Measurements from ENCODE around the gene SIRT3. TPM values are rescaled to one million over a fixed set of nuclear protein-coding genes. Genes with fewer than 3 reads are reported as not detected.
A peak's percentile ranks its signal among the peaks of the same experiment; 100 is the strongest.

SIRT3 gene
- total RNA-seq, 1 donor from 2014 or later: 3.6 TPM

DNA sequence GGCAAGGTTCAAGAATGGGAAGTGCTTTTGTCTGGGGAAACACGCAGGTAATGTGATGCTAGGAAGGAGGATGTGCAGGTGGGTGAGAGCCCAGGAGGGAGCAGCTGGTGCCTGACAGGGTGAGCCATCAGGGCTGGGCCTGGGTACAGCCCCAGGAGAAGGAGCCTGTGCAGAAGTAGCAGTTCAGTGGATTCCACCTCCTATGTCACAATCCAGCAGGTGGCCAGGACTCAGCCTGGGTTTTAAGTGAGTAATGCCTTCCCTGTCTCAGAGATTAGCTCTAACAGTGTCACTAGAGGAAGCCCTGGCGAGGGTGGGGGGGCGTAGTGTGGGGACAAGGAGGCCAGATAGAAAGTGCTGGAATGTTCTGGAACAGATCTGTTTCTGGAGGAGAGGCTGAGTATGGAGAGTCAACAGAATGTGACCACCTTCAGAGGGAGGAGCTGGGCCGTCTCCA is 20.5 kb downstream of the SIRT3 start:
- DNase-seq (ENCODE audit: low spot score): no peak

DNA sequence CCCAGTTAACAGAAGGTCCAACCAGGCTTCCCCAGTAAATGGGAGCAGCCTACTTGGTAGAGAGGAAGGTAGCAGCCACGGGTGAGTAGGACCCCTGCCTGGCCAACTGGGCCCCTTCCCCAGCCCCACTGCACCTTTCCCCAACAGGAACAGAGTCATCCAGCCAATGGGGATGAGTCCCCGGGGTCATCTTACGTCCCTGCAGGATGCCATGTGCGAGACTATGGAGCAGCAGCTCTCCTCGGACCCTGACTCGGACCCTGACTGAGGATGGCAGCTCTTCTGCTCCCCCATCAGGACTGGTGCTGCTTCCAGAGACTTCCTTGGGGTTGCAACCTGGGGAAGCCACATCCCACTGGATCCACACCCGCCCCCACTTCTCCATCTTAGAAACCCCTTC is 22.1 kb downstream of the SIRT3 start:
- DNase-seq (ENCODE audit: low spot score): no peak

DNA sequence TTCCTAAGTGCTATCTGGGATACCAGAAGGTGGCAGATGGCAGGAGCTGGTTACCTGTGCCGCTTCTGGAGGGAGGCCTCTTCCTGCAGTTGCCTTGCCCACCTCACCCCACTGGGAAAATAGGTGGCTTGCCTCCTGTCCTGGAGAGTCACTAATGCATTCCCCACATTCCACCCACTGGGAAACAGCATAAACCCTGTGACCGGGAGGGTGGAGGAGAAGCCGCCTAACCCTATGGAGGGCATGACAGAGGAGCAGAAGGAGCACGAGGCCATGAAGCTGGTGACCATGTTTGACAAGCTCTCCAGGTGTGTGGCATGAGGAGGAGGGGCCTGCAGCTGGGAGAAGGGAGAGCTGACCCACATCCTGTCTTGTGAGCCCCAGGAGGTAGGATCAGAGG is 23.0 kb downstream of the SIRT3 start:
- no peak for DNase-seq (ENCODE audit: low spot score)

DNA sequence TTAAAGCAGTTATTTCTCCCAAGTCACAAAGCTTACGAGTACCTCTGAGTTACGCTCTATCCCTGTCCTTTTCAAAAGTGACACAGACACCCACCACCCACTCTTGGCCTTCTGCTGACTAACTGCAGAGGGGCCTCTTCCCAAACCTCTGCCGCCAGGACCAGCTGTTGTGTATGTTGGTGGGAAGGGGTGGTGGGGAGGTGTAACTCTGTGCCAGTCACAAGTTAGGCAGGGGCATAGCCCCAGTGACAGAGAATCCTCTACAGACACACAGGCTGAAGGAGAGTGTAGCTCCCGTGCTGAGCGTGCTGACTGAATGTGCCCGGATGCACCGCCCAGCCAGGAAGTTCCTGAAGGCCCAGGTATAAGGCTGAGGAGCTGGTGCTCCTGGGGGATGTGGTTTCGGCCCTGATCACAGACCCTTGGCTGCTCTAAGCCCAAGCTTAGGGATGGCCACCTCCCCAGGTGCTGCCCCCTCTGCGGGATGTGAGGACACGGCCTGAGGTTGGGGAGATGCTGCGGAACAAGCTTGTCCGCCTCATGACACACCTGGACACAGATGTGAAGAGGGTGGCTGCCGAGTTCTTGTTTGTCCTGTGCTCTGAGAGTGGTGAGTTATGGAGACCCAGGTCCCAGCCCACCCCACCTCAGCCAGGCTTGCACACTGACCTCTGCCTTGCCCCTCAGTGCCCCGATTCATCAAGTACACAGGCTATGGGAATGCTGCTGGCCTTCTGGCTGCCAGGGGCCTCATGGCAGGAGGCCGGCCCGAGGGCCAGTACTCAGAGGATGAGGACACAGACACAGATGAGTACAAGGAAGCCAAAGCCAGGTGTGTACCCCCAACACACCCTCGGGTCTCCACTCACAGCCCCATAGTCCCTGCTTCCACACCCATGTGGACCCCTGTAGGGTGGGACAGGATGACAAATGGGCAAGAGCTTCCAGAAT is 23.7 kb downstream of the SIRT3 start:
- no peak for DNase-seq (ENCODE audit: low spot score)

DNA sequence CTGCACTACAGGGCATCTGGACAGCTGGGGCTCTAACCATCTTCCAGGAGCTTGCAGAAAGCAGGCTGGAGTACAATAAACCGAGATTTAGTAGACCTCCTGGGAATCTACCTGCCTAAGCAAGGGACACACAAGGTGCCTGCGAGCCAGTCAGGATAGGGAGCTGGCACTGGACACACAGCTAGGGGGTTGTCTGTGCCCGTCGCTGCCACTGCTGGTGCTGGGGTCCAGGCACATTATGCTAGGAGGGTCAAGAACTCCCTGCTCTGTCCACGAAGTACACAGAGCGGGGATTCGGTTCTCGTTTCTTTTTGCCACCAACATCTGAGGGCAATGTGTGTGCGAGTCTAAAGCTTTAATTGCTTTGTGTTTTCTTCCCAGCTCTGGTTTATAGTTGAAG is 24.4 kb downstream of the SIRT3 start:
- DNase-seq (ENCODE audit: low spot score): no peak

DNA sequence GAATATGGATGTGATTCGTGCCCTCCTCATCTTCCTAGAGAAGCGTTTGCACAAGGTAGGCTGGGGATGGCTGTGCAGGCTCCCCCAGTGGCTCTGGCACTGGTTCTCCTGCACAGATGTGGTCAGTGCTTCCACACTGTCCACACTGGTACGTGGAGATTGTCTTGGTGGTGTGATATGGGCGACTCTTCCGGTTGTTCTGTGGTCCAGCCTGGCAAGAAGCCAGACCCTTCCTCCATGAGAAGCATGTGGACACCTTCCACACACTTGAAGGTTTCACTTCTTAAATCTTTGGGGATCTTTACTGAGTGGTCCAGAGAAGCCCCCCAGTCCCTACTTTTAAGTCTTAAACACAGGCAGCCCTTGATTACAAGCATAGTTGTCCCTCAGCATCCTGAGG is 24.8 kb downstream of the SIRT3 start:
- no peak for DNase-seq (ENCODE audit: low spot score)

DNA sequence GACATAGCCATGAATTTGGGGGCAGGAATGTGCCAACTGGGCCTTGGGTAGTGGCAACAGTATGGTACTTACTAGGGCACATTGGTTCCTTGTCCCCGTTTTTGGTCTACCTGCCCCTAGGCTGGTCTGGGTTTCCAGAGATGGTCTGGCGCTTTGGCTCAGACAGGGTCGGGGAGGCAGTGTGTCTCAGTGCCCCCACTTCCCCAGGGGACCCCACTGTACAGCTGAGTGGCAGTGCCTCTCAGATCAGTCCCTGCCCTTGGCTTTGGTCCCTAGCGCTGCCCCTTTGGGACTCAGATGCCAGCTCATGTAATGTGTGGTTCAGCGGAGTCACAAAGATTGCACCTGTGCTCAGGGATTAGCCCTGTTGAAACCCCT is 25.4 kb downstream of the SIRT3 start:
- no peak for DNase-seq (ENCODE audit: low spot score)

DNA sequence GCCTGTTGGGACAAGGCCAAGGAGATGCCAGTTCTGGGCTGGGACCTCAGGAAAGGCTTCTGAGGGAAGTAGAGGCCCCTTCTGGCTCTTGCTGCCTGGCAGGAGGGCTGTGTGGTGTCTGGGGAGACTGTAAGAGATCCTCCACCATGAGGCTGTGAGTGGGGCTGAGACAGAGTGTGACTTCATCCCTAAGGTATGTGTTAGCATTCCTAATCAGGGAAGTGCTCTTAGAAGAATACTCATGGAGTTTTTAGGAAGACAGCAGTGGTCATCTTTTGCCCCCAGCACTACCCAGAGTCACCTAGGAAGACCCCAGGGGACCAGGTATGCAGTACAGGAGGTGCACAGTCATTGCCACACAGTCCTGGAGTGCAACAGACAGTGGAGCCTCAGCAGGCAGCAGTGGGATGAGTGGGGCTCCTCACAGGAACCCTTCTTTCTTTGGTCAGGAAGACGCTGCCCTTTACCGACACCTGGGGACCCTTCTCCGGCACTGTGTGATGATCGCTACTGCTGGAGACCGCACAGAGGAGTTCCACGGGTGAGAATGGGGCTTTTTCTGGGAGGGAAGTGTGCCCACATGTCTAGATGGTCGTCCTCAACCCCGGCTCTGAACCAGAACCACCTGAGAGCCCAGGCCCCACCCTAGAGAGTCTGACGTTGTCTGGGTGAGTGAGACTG is 25.9 kb downstream of the SIRT3 start:
- no peak for DNase-seq (ENCODE audit: low spot score)

DNA sequence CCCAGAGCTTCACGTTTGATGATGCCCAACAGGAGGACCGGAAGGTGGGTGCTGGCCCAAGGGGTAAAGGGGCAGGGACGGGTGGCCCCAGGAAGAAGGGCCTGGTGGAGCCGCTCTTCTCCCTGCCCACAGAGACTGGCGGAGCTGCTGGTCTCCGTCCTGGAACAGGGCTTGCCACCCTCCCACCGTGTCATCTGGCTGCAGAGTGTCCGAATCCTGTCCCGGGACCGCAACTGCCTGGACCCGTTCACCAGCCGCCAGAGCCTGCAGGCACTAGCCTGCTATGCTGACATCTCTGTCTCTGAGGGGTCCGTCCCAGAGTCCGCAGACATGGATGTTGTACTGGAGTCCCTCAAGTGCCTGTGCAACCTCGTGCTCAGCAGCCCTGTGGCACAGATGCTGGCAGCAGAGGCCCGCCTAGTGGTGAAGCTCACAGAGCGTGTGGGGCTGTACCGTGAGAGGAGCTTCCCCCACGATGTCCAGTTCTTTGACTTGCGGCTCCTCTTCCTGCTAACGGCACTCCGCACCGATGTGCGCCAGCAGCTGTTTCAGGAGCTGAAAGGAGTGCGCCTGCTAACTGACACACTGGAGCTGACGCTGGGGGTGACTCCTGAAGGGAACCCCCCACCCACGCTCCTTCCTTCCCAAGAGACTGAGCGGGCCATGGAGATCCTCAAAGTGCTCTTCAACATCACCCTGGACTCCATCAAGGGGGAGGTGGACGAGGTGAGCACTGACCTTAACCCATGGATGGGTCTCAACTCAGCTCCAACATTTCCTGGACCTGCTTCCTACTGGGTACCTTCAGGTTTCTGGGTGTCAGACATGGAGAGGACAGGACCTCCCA is 26.6 kb downstream of the SIRT3 start:
- no peak for DNase-seq (ENCODE audit: low spot score)

DNA sequence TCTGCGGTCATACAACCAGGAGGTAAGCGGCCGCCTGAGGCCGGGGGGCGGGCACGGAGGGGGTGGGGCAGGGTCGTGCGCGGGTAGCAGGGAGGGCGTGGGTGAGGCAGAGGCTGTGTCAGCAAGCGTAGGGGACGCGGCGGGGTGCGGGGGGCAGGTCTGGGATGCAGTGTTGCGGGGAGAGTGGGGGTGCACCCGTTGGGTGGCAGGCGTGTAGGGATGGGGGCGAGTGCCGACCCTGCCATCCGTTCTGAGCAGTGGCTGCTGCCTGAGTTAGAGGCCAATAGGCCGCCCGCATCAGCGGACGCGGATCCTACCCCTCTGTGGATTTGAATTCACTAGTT is 27.3 kb downstream of the SIRT3 start:
- no peak for DNase-seq (ENCODE audit: low spot score)

DNA sequence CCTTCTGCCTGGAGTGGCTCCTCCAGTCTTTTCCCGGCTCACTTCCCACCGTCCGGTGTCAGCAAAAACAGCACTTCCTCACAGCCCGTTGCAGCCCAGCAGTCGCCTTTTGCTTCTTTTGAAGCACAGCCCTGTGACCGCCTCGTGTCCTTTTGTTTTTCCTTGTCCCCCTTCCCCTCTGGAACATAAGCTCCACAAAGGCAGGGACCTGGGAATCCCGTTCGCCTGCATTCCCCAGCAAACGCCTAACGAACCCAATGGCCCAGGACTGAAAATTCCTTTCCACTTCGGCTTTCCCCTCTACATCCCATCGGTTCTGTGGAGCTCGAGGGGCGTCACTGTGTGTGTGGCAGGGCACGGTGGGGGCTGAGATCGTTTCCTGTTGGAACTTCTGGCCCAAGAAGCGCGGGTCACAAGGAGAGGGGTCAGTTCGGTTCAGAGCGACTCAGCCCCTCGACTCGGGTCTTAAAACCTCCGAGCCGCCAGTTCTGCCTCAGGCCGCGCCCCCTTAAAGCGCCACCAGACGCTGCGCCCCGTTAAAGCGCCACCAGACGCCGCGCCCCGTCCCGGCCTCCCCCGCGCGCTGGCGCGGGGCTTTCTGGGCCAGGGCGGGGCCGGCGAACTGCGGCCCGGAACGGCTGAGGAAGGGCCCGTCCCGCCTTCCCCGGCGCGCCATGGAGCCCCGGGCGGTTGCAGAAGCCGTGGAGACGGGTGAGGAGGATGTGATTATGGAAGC is 27.8 kb downstream of the SIRT3 start:
- DNase-seq (ENCODE audit: low spot score): peak; percentile 88

DNA sequence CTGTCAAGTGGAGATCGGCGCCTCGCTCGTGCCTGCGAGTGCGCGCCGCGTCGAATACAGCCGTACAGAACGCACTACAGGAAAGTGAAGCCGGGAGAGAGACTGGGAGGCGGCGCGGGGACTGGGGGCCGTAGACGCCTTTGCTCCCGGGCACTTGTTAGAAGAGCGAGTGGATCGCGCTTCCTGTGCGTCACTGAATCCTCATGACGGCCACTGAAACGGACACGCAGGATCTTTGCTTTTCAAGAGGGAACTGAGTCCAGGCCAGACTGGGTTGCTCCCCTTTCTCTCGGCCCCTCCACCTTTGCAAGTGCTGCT is 28.3 kb downstream of the SIRT3 start:
- no peak for DNase-seq (ENCODE audit: low spot score)

DNA sequence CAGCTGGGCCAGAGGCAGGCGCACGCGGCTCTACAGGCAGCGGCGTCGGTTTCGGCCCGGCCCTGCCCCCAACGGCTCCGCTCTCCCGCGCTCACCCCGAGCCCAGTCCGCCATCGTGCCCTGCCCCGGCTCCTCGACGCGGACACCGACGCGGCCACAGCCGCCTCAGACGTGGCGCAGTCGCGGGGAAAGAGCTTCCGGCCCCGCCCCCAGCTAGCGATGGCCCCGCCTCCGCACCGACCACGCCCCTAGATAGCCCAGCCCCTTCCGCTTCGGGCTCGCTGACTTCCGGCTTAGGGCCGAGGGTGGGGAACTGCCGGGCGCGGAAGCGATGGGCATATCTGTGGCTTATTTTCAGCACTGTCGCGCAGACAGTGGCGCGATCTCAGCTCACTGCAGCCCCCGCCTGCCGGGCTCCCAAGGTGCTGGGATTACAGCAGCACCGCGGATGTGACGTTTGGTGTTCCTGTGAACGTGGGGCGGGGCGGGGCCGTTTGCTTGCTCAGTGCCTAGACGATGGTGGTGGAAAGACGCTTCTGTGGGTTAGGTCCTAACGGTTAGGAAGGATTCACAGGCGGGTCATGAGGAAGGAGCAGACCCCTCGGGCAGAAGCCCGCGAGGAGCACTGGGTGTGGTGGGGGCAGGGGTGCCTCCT is 28.8 kb downstream of the SIRT3 start, which contains the start of the genes BET1L and RIC8A:
TSS of gene BET1L (minus strand) at position 192 of the 655 bp plus-strand sequence. CDS start at position 114, 78 bp downstream.
TSS of gene RIC8A (plus strand) at position 501 of the 655 bp plus-strand sequence. CDS start 1,147 bp downstream, outside the sequence.
- peak; percentile 99 for DNase-seq (ENCODE audit: low spot score)

DNA sequence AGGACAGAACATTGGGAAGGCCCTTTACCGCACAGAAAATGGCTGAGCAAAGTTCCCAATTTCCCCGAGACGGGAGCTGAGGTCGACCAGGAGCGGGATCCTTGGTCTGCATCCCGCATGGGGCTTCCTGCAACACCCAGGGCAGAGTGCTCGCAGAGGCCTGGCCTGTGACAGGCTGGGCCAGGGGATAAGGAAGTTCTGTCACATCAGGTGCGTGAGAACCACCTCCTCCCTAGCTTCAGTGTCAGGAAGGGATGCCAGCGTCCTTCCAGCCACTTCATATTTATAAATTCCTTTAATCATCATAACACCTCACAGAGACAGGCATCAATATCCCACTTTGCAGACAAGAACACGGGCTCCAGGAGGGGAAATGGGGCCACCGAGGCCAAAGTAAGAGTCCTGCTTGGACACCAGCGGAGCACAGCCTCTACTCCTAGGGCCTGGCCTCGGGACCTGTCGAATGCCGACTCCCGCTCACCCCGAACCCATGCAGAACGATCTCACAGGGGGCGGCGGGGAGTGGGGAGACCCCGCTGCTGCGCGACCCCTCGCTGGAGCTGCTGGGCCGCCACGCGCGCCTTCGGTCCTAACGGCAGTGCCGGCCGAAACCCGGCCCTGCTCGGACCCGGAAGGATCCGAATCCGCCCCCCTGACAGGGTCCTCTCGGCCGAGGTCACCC is 29.5 kb downstream of the SIRT3 start:
- DNase-seq (ENCODE audit: low spot score): no peak

DNA sequence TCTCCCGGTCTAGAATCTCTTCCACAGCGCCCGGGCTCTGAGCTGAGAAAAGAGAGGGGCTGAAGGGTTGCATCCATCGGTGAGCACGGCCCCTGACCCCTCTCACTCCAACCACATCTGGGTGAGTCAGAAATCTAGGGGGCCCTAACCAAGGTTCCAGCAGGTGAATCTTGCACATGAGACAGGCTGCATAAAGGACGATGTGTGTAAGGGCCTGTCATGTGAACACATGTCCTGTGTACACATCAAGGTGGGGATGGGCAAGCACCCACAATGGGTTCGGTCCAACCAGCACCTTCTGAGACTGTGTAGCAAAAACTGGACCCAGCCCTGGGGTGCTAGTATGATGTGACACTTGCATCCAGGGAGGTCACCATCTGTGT is 30.1 kb downstream of the SIRT3 start:
- DNase-seq (ENCODE audit: low spot score): no peak

DNA sequence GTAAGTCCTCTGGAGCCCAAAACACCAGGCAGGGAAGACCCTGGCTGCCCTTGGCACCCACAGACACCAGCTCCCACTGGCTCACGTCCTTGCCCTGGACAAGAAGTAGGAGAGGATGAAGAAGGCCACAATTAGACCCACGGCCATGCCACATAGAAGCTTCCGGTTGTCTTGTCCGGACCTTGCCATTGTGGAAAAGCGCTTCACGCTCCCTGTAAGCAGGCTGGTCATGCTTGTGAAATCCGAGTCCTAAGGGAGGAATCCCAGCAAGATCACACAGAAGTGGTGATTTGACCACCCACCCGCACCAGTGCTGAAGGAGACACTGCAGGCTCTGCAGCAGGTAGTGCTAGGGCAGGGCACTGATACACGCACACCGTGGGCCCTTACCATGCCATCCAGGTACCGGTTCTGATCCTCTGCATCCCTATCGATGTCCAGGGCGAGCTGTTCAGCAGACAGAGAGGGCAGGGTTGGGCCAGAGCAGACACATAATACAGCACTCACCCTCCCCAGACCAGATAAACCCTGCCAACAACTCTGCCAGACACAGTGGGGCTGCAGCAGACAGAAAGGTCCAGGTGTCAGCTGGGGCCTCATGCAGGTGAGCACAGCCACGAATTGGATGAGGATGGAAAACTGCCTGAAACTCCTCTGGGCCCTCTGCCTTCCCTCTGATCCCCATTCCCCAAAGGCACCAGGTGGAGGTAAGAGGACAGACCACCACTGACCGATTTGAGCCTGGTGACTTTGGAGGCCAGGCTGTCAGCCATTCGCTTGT is 30.7 kb downstream of the SIRT3 start:
- no peak for DNase-seq (ENCODE audit: low spot score)

DNA sequence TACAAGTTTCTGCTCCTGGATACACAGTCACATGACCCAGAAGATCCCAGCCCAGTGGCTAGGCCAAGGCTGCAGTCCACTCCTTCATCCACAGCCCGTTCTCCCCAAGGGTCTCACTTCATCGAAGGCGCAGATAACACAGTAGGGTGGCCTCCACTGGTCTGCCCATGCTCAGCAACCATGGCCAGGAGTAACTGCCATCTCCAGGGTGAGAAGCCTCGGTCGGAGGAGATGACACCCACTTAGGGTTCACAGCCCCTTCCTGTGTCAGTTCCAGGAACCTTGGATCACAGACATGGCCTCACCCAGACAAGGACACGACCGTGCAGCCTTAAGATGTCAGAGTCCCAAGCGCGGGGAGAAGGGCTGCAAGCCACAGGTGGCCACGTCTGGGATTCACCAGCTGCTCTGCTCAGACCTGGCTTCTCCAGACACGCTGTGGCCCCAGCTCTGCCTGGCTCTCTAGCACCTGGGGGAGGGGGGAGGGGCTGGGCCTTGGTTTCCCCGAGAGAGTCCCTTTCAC is 31.5 kb downstream of the SIRT3 start:
- no peak for DNase-seq (ENCODE audit: low spot score)

DNA sequence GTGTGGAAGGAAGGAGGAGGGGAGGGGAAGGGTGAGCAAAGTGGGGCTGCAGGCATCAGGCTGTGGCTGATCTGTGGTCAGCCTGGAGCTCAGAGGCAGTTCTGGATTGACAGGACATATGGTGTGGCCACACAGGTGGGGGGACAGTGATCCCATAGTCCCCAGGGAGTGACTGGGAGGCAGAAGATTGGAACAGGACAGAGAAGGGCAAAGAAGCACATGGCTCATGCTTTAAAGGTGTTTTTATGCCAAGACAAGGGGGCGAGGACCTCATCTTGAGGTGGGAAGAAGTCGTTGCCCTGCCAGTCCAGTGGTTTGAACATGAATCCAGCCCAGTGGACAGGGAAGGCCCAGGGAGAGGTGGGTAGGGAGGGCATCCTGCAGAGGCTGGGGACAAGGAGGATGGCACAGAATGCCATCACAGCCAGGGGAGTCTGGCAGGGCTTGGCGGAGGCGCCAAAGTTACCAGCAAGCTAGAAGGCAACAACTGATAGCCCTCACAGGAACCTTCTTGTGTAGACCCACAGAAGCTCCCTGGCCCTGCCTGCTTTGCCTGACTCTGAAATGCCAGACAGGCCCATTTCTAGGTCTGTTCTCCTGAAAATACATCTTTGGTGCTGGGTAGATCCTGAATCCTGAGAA is 32.1 kb downstream of the SIRT3 start:
- DNase-seq (ENCODE audit: low spot score): no peak

Data from umbilical cord (tissue), 2 donors.